Stimulated activated CD4-positive, alpha-beta T cell treated with anti-CD3 and anti-CD28 coated beads, Interleukin-2, amount 100 ng/mL, for 24 hours (primary cell): ENCODE data around the gene USP10.

Experiments used
- DNase-seq, 2 donors: peaks; one replicate each; pipeline ENCODE4 v3.0.0-alpha.2; 2020

Gene USP10

DNA sequence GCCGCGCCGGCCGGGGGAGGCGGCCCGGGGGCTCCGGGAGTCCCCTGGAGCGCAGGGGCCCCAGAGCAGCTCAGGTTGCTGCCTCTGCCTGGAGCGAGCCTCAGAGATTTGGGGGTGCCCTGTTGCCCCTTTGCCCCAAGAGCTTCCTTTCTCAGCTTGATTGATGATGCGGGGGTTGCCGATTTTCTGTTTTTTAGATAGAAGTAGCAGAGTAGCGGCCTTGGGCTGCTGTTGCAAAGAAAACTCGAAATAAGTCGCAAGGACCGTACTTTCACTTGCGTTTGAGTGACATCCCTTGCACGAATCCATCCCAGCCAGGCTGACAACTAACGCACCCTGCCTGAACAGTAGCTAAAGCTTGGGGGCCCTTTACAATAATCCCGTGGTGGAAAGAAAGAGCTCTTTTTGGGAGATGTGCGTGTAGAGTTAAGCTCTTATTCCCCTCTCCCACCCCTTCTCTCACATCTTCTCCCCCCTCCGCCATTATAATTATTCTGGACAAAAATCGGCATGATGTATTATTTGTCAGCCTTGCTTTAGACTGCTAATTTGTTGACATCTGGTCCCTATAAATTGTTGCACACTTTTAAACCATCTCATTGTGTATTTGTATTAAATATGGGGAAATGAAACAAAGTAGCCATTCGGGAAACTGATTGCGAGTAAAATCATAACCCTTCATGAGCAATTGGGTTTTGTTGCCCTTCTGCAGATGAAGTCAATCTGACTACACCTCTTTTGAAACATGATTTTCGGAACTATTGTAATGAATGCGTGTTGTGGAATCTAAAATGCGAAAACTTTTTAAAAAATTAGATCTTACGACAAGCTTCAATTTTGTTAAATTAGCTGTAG lies 873 bp downstream of the USP10 start:
- peak; percentile 26 to 43 for DNase-seq

- no peak for DNase-seq
Observed at GRCh38 chr16:84703681-84704080, 3.9 kb downstream of the USP10 start.

DNA sequence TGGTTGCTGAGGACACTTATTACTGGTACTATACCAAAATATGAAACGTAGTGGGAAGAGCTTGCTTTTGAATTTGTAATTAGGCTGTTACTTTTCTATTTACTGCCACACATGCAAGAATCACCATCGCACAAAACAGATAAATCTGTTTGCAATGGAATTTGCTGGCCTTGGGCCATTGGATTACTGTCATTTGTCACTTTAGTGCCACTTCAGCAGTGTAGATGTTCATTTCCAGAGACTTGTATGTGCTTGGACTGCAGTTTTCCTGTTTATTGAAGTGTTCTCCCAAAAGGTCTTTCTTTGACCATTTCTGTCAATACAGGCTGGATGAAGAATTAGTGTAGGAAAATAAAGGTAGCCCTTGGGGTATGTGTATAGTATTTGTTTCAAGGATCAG lies 4.5 kb downstream of the USP10 start:
- DNase-seq = no peak

DNA sequence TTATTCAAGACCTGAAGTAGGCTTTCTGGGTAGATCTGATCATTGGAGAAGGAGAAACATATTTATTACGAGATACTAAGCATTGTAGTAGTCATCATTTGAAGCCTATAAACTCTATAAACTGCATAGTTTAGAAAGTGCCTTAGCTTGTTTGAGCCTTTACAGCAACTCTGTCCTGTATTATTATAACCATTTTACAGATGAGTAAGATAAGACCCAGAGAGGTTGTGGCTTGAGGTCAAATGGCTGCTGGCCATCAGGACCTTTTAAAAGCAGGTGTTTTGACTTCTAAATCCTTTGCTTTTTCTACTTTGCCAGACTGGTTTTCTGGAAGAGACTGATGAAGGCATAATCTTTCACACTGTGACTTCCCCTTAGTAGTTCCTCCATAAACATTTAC lies 7.1 kb downstream of the USP10 start:
- DNase-seq = no peak

GRCh38 chr16:84709609-84710008 lies 9.8 kb downstream of the USP10 start:
- no peak for DNase-seq

GRCh38 chr16:84710686-84711085 lies 10.9 kb downstream of the USP10 start:
- DNase-seq = no peak

DNA sequence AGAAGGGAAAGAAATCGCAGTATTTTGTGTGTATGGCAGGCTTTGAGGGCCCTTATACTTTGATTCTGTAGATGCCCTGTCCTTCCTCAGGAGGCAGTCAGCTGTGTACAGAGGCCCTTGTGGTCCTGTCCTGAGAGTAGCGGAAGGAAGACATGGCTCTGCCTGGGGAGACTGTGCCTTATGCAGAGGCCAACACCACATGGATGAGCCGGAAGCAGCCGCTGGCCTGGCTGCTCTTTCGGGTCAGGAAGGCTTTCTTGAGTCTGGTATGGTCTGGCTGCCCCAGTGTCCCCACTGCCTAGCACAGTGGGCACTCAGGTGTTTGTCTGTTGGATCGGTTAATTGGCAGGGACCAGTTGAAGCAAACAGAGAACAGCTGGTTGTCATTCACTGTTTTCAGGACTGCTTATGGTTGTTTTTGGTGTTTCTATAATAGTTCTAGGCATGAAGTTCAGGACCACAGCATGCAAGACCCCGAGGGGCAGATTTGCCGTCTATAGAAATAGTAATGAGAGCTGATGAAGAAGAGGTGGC lies 12.4 kb downstream of the USP10 start:
- DNase-seq = no peak

GRCh38 chr16:84712801-84713775 lies 13.3 kb downstream of the USP10 start:
- no peak for DNase-seq

DNA sequence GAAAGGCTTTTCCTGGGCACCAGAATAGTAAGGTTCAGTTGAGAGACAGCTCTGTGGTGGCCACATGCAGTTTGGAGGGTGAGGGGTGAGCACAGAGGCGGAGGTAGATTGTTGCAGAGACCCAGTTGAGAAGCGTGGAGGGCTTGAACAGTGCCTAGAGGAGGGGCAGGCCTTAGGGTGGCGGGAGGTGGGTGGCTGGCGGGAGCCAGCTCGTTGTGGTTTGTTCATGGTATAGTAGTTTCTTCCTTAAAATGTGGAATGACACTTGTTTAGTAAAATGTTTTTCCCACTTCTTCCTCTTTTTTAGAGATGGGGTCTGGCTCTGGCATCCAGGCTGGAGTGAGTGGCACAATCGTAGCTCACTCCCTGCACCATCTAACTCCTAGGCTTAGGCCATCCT lies 14.2 kb downstream of the USP10 start:
- no peak for DNase-seq

DNA sequence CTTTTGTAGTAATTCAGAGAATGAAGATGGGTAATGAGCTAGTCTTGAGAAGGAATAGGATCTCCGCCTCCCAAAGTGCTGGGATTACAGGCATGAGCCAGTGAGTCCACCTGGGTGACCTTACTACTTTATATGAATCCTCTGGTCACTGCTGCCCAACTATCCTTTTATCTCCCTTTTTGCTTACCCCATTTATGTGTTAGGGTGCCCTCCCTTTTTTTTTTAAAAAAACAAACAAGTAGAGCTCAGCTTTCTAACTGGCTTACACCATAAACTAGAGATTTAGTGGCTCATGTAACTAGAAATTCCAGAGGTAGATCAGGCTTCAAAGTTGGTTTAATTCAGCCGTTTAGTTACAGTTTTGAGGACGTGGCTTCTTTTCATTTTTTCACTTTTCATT lies 15.6 kb downstream of the USP10 start:
- DNase-seq = no peak

DNA sequence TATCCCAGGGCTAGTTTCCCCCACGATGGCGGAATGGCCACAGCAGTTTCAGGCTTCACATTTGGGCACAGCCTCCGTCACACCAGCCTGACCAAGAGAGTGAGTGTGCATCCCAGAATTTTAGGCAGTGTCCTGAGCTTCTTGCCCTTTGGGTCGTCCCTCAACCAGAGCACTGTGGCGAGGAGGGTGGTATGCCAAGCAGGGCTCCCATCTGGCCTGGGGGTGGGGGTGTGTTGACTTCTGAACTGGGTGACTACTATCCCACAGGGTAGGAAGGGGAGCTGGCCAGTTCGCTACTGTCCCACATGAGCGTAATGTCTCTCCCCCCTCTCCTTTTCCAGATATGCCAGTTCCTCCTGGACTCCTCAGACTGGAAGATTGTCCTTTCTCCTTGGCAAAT lies 16.1 kb downstream of the USP10 start:
- no peak for DNase-seq

GRCh38 chr16:84716740-84717139 lies 16.9 kb downstream of the USP10 start:
- DNase-seq = no peak

- DNase-seq = no peak
Observed at GRCh38 chr16:84717484-84717883, 17.7 kb downstream of the USP10 start.

- no peak for DNase-seq
Observed at GRCh38 chr16:84720177-84720579, 20.4 kb downstream of the USP10 start.

- no peak for DNase-seq
Observed at GRCh38 chr16:84722068-84722467, 22.3 kb downstream of the USP10 start.

- no peak for DNase-seq
Observed at GRCh38 chr16:84723906-84724305, 24.1 kb downstream of the USP10 start.

DNA sequence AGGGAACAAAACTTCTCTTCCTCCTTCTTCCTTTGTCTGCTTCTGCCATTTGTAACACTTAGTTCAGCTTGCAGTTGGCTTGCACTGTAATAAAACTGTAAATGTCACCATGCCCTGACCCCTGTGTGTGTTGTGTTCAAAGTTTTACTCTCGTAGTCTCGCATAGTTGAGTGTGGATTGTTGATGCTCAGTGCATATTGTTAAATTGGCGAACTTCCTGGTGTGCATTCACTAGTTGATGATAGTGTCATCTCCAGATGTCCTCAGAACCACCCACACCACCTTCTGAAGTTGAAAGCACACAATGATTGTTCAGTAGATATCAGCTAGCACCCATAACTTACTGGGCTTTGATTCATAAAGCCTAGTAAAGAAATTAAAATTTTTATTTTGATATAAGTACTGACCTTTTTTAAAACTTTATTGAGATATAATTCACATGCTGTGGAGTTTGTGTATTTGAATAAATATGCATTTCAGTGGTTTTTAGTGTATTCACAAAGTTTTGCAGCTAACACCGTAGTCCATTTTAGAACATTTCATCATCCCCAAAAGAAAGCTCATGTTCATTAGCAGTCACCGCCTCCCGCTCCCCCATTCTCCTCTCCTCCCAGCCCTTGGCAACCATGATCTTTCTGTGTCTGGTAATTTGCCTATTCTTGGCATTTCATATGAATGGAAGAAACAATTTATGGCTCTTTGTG lies 25.0 kb downstream of the USP10 start:
- DNase-seq = no peak

DNA sequence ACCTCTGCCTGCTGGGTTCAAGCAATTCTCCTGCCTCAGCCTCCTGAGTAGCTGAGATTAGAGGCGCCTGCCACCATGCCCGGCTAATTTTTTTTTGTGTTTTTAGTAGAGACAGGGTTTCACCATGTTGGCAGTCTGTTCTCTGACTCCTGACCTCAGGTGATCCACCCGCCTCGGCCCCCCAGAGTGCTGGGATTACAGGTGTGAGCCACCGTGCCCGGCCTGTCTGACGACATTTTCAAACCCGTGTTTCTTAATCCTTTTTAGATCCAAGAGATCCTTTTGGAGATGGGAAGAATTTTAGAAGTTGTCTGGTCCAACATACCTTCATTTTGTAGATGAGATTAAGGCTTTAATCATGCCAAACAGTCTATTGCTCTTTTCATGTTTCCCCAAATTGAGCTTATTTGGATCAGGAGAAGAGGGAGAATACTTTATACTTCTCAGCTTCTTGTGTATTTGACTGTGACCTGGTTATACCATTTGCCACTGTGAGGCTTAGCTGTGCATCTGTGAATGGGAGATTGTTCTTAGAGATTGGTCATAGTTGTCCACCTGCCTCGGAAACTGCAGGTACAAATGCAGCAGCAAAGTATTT lies 25.8 kb downstream of the USP10 start:
- DNase-seq = no peak

DNA sequence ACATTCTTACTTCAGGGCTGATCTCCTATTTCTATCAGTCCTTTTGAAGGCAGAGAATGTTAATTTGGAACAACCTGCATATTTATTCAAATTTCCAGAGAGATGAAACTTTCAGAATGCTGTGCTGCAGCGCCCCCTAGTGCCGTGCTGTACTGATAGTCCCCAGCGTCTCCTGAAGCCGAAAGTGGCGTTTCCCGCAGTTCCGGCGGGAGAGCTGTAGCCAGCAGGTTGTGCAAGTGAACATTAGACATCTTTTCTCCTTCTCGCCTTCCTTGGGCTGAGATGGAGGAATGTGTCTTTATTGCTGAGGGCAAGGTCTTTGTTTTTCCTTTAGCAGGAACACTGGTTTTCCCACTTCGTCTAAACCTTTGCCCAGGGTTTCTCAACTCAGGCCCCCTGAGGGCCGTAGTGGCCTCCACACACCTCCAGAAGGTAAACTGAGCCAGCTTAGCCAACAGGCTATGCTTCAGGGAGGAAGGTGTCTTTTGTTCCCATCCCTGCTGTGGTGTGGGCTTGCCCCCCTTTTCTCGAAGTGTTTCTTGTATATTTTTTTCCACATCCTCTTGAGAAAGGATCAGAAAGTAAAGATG lies 26.4 kb downstream of the USP10 start:
- DNase-seq = peak; percentile 90

GRCh38 chr16:84726669-84727467 lies 27.1 kb downstream of the USP10 start:
- no peak for DNase-seq

GRCh38 chr16:84728853-84729424 lies 29.1 kb downstream of the USP10 start:
- DNase-seq = no peak
